LNCaP clone FGC (cell line): ENCODE measurements around the gene MCMBP.

Source experiments
- DNase-seq: peaks from one replicate; pipeline ENCODE4 v3.0.0-alpha.2; 2011; ENCODE audit warnings: low read depth
- H3K4me3 ChIP-seq: 2 replicates; pipeline ENCODE4 v1.5.1; 2011; ENCODE audit warnings: mild to moderate bottlenecking, low read depth, low read length, control low read depth
- TF ChIP-seq, protein P1 (sequence below): IDR thresholded peaks from 2 replicates; pipeline ENCODE4 v1.5.1; 2012; ENCODE audit warnings: mild to moderate bottlenecking; ENCODE audit not compliant: control insufficient read depth, insufficient read depth; ENCODE audit errors: extremely low read depth

Gene MCMBP

DNA sequence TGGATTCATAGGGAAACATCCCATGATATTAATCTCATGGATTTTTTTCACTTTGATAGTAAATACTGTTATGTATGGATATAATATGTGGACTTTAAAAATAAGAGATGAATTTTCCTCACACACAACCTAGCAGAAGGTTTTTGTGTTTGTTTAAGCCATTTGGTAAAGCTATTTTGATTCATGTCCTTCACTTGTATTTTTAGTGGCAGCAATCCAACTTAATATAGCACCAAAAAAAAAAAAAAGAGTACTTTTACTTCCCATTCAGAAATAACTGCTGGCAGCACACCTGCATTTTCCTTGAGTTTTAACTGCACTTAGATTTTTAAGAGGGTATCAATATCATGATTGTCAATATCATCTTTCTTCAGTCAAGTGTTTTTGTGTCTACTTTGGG is 60.0 kb downstream of the MCMBP start:
- DNase-seq: no peak
- TF ChIP-seq, protein P1, sequence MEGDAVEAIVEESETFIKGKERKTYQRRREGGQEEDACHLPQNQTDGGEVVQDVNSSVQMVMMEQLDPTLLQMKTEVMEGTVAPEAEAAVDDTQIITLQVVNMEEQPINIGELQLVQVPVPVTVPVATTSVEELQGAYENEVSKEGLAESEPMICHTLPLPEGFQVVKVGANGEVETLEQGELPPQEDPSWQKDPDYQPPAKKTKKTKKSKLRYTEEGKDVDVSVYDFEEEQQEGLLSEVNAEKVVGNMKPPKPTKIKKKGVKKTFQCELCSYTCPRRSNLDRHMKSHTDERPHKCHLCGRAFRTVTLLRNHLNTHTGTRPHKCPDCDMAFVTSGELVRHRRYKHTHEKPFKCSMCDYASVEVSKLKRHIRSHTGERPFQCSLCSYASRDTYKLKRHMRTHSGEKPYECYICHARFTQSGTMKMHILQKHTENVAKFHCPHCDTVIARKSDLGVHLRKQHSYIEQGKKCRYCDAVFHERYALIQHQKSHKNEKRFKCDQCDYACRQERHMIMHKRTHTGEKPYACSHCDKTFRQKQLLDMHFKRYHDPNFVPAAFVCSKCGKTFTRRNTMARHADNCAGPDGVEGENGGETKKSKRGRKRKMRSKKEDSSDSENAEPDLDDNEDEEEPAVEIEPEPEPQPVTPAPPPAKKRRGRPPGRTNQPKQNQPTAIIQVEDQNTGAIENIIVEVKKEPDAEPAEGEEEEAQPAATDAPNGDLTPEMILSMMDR: no peak
- no peak overlapping the region for H3K4me3 ChIP-seq

DNA sequence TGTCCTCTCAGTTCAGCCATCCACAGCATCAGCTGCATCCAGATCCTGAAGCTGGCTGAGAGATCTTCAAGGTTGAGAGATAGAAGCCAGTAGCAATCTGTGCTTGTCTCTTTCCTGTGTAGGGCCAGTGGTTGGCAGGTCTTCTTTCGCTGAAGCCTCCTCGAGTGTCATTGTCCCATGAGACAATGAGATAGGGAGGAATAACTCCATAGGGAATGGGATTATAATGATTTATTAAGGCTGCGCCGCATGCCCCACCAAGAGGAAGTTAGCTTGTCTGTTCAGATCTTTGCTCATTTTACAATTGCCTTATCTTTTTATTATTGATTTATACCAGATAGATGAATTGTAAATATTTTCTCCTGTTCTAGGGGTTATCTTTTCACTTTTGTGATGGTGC is 61.5 kb downstream of the MCMBP start:
- no peak for DNase-seq
- no peak overlapping the region for H3K4me3 ChIP-seq
- TF ChIP-seq, protein P1: no peak

GRCh38 chr10:119807960-119808697 is 64.5 kb downstream of the MCMBP start:
- no peak for DNase-seq
- TF ChIP-seq, protein P1: no peak
- H3K4me3 ChIP-seq: no peak overlapping the region

- no peak for DNase-seq
- TF ChIP-seq, protein P1: no peak
- no peak overlapping the region for H3K4me3 ChIP-seq
These were observed 66.1 kb downstream of the MCMBP start for GRCh38 chr10:119806334-119807130.

DNA sequence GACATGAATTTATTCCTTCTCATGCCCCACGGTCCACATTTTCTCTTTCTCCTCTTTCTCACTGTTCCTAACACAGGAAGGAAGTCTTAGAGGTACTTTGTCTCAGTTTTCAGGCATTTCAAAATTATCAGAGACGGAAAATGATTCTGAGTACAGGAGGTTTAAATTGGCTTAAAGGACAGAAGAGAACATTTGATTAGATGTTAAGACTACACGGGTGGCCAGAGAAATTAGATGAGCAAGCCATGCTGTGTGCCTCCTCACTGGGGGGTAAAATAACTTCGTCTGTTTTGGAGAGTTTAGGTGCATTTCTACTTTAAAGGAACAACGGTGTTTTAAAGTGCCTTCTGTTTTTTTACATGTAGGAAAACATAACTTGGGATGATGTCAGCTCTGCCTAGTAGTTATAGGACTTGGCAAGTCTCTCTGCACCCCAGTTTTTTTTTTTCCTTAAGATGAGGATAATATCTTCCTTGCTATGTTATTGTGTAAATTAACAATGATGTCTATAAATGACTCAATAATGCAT is 66.9 kb downstream of the MCMBP start:
- no peak overlapping the region for H3K4me3 ChIP-seq
- DNase-seq: no peak
- TF ChIP-seq, protein P1: no peak

DNA sequence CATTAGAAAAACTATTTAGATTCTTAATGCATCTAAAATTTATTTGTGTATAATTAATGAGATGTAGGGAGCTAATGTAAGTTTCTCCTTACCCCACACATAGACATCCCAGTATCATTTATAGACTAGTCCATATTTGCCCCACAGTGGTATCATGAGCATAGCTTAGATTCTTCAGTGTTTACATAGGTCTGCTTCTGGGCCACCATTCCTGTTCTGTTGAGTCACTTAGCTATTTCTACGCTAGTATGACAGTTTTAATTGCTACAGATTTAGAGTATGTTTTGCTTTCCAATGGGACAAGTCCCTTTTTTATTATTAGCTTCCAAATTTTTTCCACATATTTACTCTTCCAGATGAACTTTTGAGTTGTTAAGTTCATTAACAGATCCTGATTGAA is 69.4 kb downstream of the MCMBP start:
- H3K4me3 ChIP-seq: no peak overlapping the region
- TF ChIP-seq, protein P1: no peak
- DNase-seq: no peak
